K562 (cell line): Measurements from ENCODE around the gene FANK1. TPM values are rescaled to one million over a fixed set of nuclear protein-coding genes. Genes with fewer than 3 reads are reported as not detected.

Experiments used
- ATAC-seq: fragments of 200-7000 bp; cut with Tn5 transposase; 3 replicates; pipeline ENCODE4 v1.9.1; 2020; ENCODE audit warnings: moderate library complexity
- BruUV-seq: library from RNA; stranded (reverse); fragments of 400-500 nt; replicated peaks from 2 replicates; lab custom pipeline; 2021; lab: Mats Ljungman, UMichigan
- CTCF ChIA-PET: fragments of 300-600 bp; formaldehyde crosslinking; extraction: SDS; loops from one replicate; lab custom pipeline; 2021; ENCODE audit warnings: low intra/inter-chr PET ratio; lab: Yijun Ruan, JAX
- POLR2A ChIA-PET: fragments of 300-600, 350-650 bp; sonication (Branson Sonifier 250); formaldehyde crosslinking; extraction: SDS; loops from one replicate; lab custom pipeline; 2021; ENCODE audit warnings: antibody characterized with exemption, inconsistent platforms; lab: Yijun Ruan, JAX
- DNase-seq, 4 experiments: peaks; one replicate each; pipeline versions ENCODE4 v3.0.0 to v3.0.0-alpha.2; 2011 to 2018; ENCODE audit warnings: low spot score in 3 of 4, mixed read lengths in 3 of 4; ENCODE audit errors: extremely low read depth in 1 of 4
- FAIRE-seq: peaks from 2 replicates; lab custom pipeline; 2011; peaks lifted over from hg19 to GRCh38; lab: Jason Lieb, UNC
- H2AFZ ChIP-seq: 2 replicates; pipeline ENCODE4 v1.6.0; 2011; ENCODE audit warnings: low read depth, low read length, control low read depth, inconsistent platforms
- H3K27ac ChIP-seq: fragments of 200-600 bp; 3 replicates; pipeline ENCODE4 v1.8.0; 2011; ENCODE audit warnings: low read depth, mild to moderate bottlenecking, control low read depth, inconsistent platforms, low read length, moderate library complexity, mixed read lengths; ENCODE audit errors: extremely low read depth
- H3K27me3 ChIP-seq, 2 experiments: fragments of 300-600 bp in 1 of 2; 2 replicates in 1 of 2; 3 replicates in 1 of 2; pipeline versions ENCODE4 v1.6.0 to v1.8.0; 2011; ENCODE audit warnings: inconsistent platforms in 2 of 2, low read length in 2 of 2, mild to moderate bottlenecking in 1 of 2, mixed read lengths in 1 of 2, moderate library complexity in 1 of 2; ENCODE audit not compliant: control insufficient read depth in 2 of 2, insufficient read depth in 2 of 2
- H3K36me3 ChIP-seq: fragments of 300-600 bp; 3 replicates; pipeline ENCODE4 v1.8.0; 2011; ENCODE audit warnings: mild to moderate bottlenecking, low read length, inconsistent platforms; ENCODE audit not compliant: control insufficient read depth, insufficient read depth
- H3K4me1 ChIP-seq, 2 experiments: fragments of 200-600 bp in 1 of 2; replicated peaks in 1 of 2; 2 replicates in 1 of 2; 3 replicates in 1 of 2; pipeline versions ENCODE4 v1.5.1 to v1.8.0; 2011; ENCODE audit warnings: inconsistent platforms in 2 of 2, low read length in 2 of 2, mild to moderate bottlenecking in 1 of 2, mixed read lengths in 1 of 2, moderate library complexity in 1 of 2; ENCODE audit not compliant: control insufficient read depth in 2 of 2, insufficient read depth in 2 of 2
- H3K4me2 ChIP-seq: 2 replicates; pipeline ENCODE4 v1.6.1; 2011; ENCODE audit warnings: low read length, control low read depth, inconsistent platforms, mixed read lengths; ENCODE audit not compliant: insufficient read depth
- H3K4me3 ChIP-seq: fragments of 200-600 bp; sonication (generic), shearing (Covaris generic); 2 replicates; pipeline ENCODE4 v1.5.1; 2016; ENCODE audit warnings: control low read depth, inconsistent platforms
- H3K79me2 ChIP-seq: fragments of 200-600 bp; 3 replicates; pipeline ENCODE4 v1.8.0; 2011; ENCODE audit warnings: low read length, inconsistent platforms; ENCODE audit not compliant: control insufficient read depth, insufficient read depth
- H3K9ac ChIP-seq, 2 experiments: 2 replicates each; pipeline versions ENCODE4 v1.6.0 to v1.6.1; 2011; ENCODE audit warnings: low read depth in 2 of 2, low read length in 2 of 2, control low read depth in 1 of 2, inconsistent platforms in 1 of 2, mild to moderate bottlenecking in 1 of 2, mixed read lengths in 1 of 2; ENCODE audit not compliant: insufficient read depth in 1 of 2
- H3K9me1 ChIP-seq: one replicate; pipeline ENCODE4 v1.6.0; 2011; ENCODE audit warnings: inconsistent platforms, mild to moderate bottlenecking, low read length, moderate library complexity; ENCODE audit not compliant: control insufficient read depth, insufficient read depth
- H3K9me3 ChIP-seq: replicated peaks from 2 replicates; pipeline ENCODE4 v1.5.1; 2011; ENCODE audit warnings: low read depth, low read length, inconsistent platforms; ENCODE audit not compliant: control insufficient read depth, insufficient read depth
- H4K20me1 ChIP-seq: replicated peaks from 2 replicates; pipeline ENCODE4 v1.6.1; 2011; ENCODE audit warnings: low read length, inconsistent platforms, mixed read lengths; ENCODE audit not compliant: control insufficient read depth, insufficient read depth
- HBP1 ChIP-seq: fragments of 450-650 bp; formaldehyde crosslinking; IDR thresholded peaks from 2 replicates; pipeline ENCODE4 v1.4.0; 2022; ENCODE audit warnings: missing genetic modification characterization
- MCM3 ChIP-seq: fragments of 450-650 bp; IDR thresholded peaks from 2 replicates; pipeline ENCODE4 v1.6.1; 2016
- RB1 ChIP-seq: fragments of 450-650 bp; IDR thresholded peaks from 2 replicates; pipeline ENCODE4 v1.6.1; 2017; ENCODE audit warnings: low read depth, mild to moderate bottlenecking
- RERE ChIP-seq: sonication (generic); formaldehyde crosslinking; IDR thresholded peaks from 2 replicates; pipeline ENCODE4 v1.8.0; 2023; ENCODE audit warnings: missing genetic modification reagents, mild to moderate bottlenecking, borderline replicate concordance
- RREB1 ChIP-seq: fragments of 250-450 bp; sonication (Bioruptor Pico); IDR thresholded peaks from 2 replicates; pipeline ENCODE4 v1.4.0; 2020
- TFAP4 ChIP-seq: sonication (generic); formaldehyde crosslinking; IDR thresholded peaks from 2 replicates; pipeline ENCODE4 v1.8.0; 2022; ENCODE audit warnings: missing genetic modification reagents, mild to moderate bottlenecking, moderate library complexity, borderline replicate concordance
- ZNF583 ChIP-seq: fragments of 250-450 bp; sonication (Bioruptor Pico); IDR thresholded peaks from 2 replicates; pipeline ENCODE4 v1.4.0; 2020
- WGBS: fragments of 100-300 bp; shearing (Covaris generic); methylation state at CpG from one replicate; pipeline ENCODE4 v1.1.6; 2016; ENCODE audit warnings: low coverage, mixed read lengths; ENCODE audit not compliant: insufficient coverage; ENCODE audit errors: missing lambda C conversion rate; 5-methylcytosine and 5-hydroxymethylcytosine counted together
- in situ Hi-C: fragments of 300-500 bp; cut with MboI; formaldehyde crosslinking; loops from 4 replicates; pipeline ENCODE4 v1.15.0; 2018; ENCODE audit warnings: inconsistent platforms, mixed read lengths
- intact Hi-C: fragments of 100-400 bp; cut with micrococcal nuclease; formaldehyde crosslinking; loops from 2 replicates; pipeline ENCODE4 v1.14.2; 2022
- polyA plus RNA-seq, 8 experiments: library from polyadenylated mRNA; depleted of rRNA in 4 of 8; stranded (reverse) in 5 of 8; unstranded in 3 of 8; fragments of >200 nt; fragmentation: Nextera tagmentation in 2 of 8; fragmentation: Illumina TruSeq in 1 of 8; extraction: Ambion mirVana in 2 of 8; extraction: Trizol in 1 of 8; gene quantifications; 2 replicates each; pipeline versions ENCODE4 v1.2.1 to v1.2.3, GENCODE V29; 2011 to 2014; ENCODE audit warnings: inconsistent platforms in 1 of 8, missing spikeins in 1 of 8
- total RNA-seq, 7 experiments: library from RNA; depleted of rRNA in 6 of 7; stranded (reverse); fragments of >200 nt in 6 of 7; fragmentation: Illumina TruSeq in 2 of 7; extraction: Trizol in 2 of 7; gene quantifications; 2 replicates each; pipeline versions ENCODE4 v1.2.1 to v1.2.3, GENCODE V29; 2011 to 2021; ENCODE audit warnings: low replicate concordance in 1 of 7

FANK1 gene
- total and polyA plus RNA-seq, 9 of the 15 experiments (the other 6 are each of a cell fraction or from before 2014, with no cell fraction given), result 0.11 to 2.3 (median 0.51) TPM; not detected in 1

- ChIA-PET CTCF (no interaction called here), POLR2A (no interaction called here)
- Histone ChIP-seq H3K9ac (no peak overlapping the region), H3K4me1 (no peaks in the 10 kb centered on the region), H2AFZ (no peak overlapping the region), H3K4me3 (no peak overlapping the region), H3K4me2 (no peak overlapping the region), H3K27me3 (peaks cover 0 to 7% of the 10 kb centered on the region in 2 experiments; a peak in 2 of 5 replicates), H3K9me3 (no peaks in the 10 kb centered on the region), H3K36me3 (no peaks in the 10 kb centered on the region), H3K27ac (no peak overlapping the region), H3K79me2 (no peaks in the 10 kb centered on the region), H3K9me1 (no peaks in the 10 kb centered on the region), H4K20me1 (peaks cover 3% of the 10 kb centered on the region; the same call in 1 of the 2 replicates)
- in situ Hi-C loops, result loop anchor here (10.0 kb wide), 1 partner anchor 520 kb away; no protein-coding TSS in a partner anchor
- no peak for DNase-seq
- ATAC-seq, result no peak
- 0% methylated on average over 4 of the region's 4 CpGs for WGBS
- intact Hi-C loops, result loop anchor here (5.0 to 10.0 kb wide), 5 partner anchors 117 to 760 kb away; partner anchors contain the start of gene ADAM12
- no peak for FAIRE-seq
- BruUV-seq, result no TSS peak
- no peak for TF ChIP-seq ZNF583 (CRISPR knock-in tag)
- TF ChIP-seq MCM3, result no peak
- no peak for TF ChIP-seq HBP1
- TF ChIP-seq TFAP4 (CRISPR knock-in tag), result no peak
- TF ChIP-seq RREB1, result no peak
- TF ChIP-seq RB1, result no peak
- no peak for TF ChIP-seq RERE (CRISPR knock-in tag)
These were observed 88.0 kb downstream of the FANK1 start for GRCh38 chr10:125984346-125984745.
